GM06990 (cell line): ENCODE data around the gene AP5B1.

Experiments used
- DNase-seq: peaks from one replicate; pipeline ENCODE4 v3.0.0-alpha.2; 2011; ENCODE audit not compliant: insufficient read length; ENCODE audit errors: extremely low read depth
- H3K27me3 ChIP-seq: replicated peaks from 2 replicates; pipeline ENCODE4 v1.6.0; 2011; ENCODE audit warnings: low read length; ENCODE audit not compliant: control insufficient read depth, insufficient read depth
- H3K36me3 ChIP-seq: 2 replicates; pipeline ENCODE4 v1.5.1; 2011; ENCODE audit warnings: low read length; ENCODE audit not compliant: control insufficient read depth, insufficient read depth
- H3K4me3 ChIP-seq: replicated peaks from 2 replicates; pipeline ENCODE4 v1.5.1; 2011; ENCODE audit warnings: low read depth, mild to moderate bottlenecking, control low read depth, low read length
- CTCF ChIP-seq: IDR thresholded peaks from 2 replicates; pipeline ENCODE4 v1.5.1; 2011; ENCODE audit warnings: low read length, control low read depth, mild to moderate bottlenecking, inconsistent platforms; ENCODE audit not compliant: insufficient read depth, poor library complexity, severe bottlenecking

Gene AP5B1

GRCh38 chr11:65811764-65812475 lies 31.1 kb upstream of the AP5B1 start:
- TF ChIP-seq CTCF: no peak
- no peaks in the 10 kb centered on the region; the same call in 1 of the 2 replicates for H3K27me3 ChIP-seq
- no peak for DNase-seq
- H3K36me3 ChIP-seq: no peaks in the 10 kb centered on the region
- no peak overlapping the region for H3K4me3 ChIP-seq

- DNase-seq: no peak
- H3K27me3 ChIP-seq: no peaks in the 10 kb centered on the region; the same call in 1 of the 2 replicates
- no peak overlapping the region for H3K4me3 ChIP-seq
- peak; percentile 3 for TF ChIP-seq CTCF
- H3K36me3 ChIP-seq: no peaks in the 10 kb centered on the region
These were observed 29.5 kb upstream of the AP5B1 start for GRCh38 chr11:65810046-65810868.

GRCh38 chr11:65809496-65809895 lies 28.7 kb upstream of the AP5B1 start:
- DNase-seq: no peak
- no peak for TF ChIP-seq CTCF
- no peaks in the 10 kb centered on the region for H3K36me3 ChIP-seq
- H3K27me3 ChIP-seq: no peaks in the 10 kb centered on the region; the same call in 1 of the 2 replicates
- no peak overlapping the region for H3K4me3 ChIP-seq

- DNase-seq: no peak
- Histone ChIP-seq H3K27me3 (no peaks in the 10 kb centered on the region; the same call in 1 of the 2 replicates), H3K4me3 (no peak overlapping the region), H3K36me3 (no peaks in the 10 kb centered on the region)
- TF ChIP-seq CTCF: no peak
These were observed 28.1 kb upstream of the AP5B1 start for GRCh38 chr11:65808744-65809341.

GRCh38 chr11:65806979-65807378 lies 26.2 kb upstream of the AP5B1 start:
- H3K4me3 ChIP-seq: no peak overlapping the region
- H3K36me3 ChIP-seq: no peaks in the 10 kb centered on the region
- TF ChIP-seq CTCF: no peak
- DNase-seq: no peak
- no peaks in the 10 kb centered on the region for H3K27me3 ChIP-seq
